Neural progenitor cell (in vitro differentiated cells): ENCODE data around the gene IQSEC1. TPM values are rescaled to one million over a fixed set of nuclear protein-coding genes. Genes with fewer than 3 reads are reported as not detected.

ENCODE experiments used
- DNase-seq: peaks from one replicate; pipeline ENCODE4 v3.0.0-alpha.2; 2016; ENCODE audit warnings: low spot score
- H2AFZ ChIP-seq: fragments of 200-600 bp; sonication (generic); replicated peaks from 2 replicates; pipeline ENCODE4 v1.6.1; 2016; ENCODE audit warnings: antibody characterized with exemption
- H3F3A ChIP-seq: fragments of 200-600 bp; sonication (generic); 2 replicates; pipeline ENCODE4 v1.6.1; 2016; ENCODE audit warnings: antibody characterized with exemption, low read depth
- H3K27ac ChIP-seq: fragments of 200-600 bp; sonication (generic); 2 replicates; pipeline ENCODE4 v1.5.1; 2016; ENCODE audit warnings: mild to moderate bottlenecking
- H3K27me3 ChIP-seq: fragments of 200-600 bp; sonication (generic); 2 replicates; pipeline ENCODE4 v1.6.1; 2016; ENCODE audit warnings: mild to moderate bottlenecking, moderate library complexity
- H3K36me3 ChIP-seq: fragments of 200-600 bp; sonication (generic); 2 replicates; pipeline ENCODE4 v1.5.1; 2016
- H3K4me1 ChIP-seq: fragments of 200-600 bp; sonication (generic); 2 replicates; pipeline ENCODE4 v1.6.1; 2016; ENCODE audit warnings: mixed run types
- H3K4me2 ChIP-seq: fragments of 200-600 bp; sonication (generic); 2 replicates; pipeline ENCODE4 v1.6.1; 2016
- H3K4me3 ChIP-seq: fragments of 200-600 bp; sonication (generic); 2 replicates; pipeline ENCODE4 v1.5.1; 2016
- H3K79me2 ChIP-seq: fragments of 200-600 bp; sonication (generic); 2 replicates; pipeline ENCODE4 v1.6.1; 2016; ENCODE audit warnings: low read depth
- H3K9ac ChIP-seq: fragments of 200-600 bp; sonication (generic); 2 replicates; pipeline ENCODE4 v1.6.1; 2016
- H3K9me3 ChIP-seq: fragments of 200-600 bp; sonication (generic); 2 replicates; pipeline ENCODE4 v1.5.1; 2016; ENCODE audit warnings: low read depth
- H4K20me1 ChIP-seq: fragments of 200-600 bp; sonication (generic); 2 replicates; pipeline ENCODE4 v1.6.1; 2016; ENCODE audit warnings: low read depth
- H3K27ac Mint-ChIP-seq: 3 replicates; pipeline ENCODE4 v1.8.0; 2021; ENCODE audit warnings: mixed read lengths
- H3K27me3 Mint-ChIP-seq: 2 replicates; pipeline ENCODE4 v1.8.0; 2022; ENCODE audit warnings: low read depth, mild to moderate bottlenecking, inconsistent platforms, moderate library complexity, mixed read lengths; ENCODE audit not compliant: insufficient read depth
- H3K36me3 Mint-ChIP-seq: 3 replicates; pipeline ENCODE4 v1.8.0; 2021; ENCODE audit warnings: mixed read lengths
- H3K4me1 Mint-ChIP-seq: 3 replicates; pipeline ENCODE4 v1.8.0; 2021; ENCODE audit warnings: mixed read lengths
- H3K4me3 Mint-ChIP-seq: 3 replicates; pipeline ENCODE4 v1.8.0; 2021; ENCODE audit warnings: mild to moderate bottlenecking, moderate library complexity, mixed read lengths
- H3K9me3 Mint-ChIP-seq: 3 replicates; pipeline ENCODE4 v1.8.0; 2020; ENCODE audit warnings: mixed read lengths
- CTCF ChIP-seq: fragments of 200-600 bp; sonication (generic); IDR thresholded peaks from 2 replicates; pipeline ENCODE4 v1.5.1; 2017; ENCODE audit warnings: antibody characterized with exemption, mild to moderate bottlenecking
- EZH2 ChIP-seq: fragments of 200-600 bp; sonication (generic); IDR thresholded peaks from 2 replicates; pipeline ENCODE4 v1.6.1; 2017; ENCODE audit warnings: antibody characterized with exemption, mild to moderate bottlenecking, moderate library complexity
- EZH2phosphoT487 ChIP-seq: fragments of 200-600 bp; sonication (generic); IDR thresholded peaks from 2 replicates; pipeline ENCODE4 v1.6.1; 2017; ENCODE audit warnings: antibody characterized with exemption
- total RNA-seq: library from RNA; depleted of rRNA; stranded (reverse); fragments of >200 nt; gene quantifications from 2 replicates; pipeline ENCODE4 v1.2.3, GENCODE V29; 2015; ENCODE audit warnings: low replicate concordance

The IQSEC1 gene
- total RNA-seq, 1 donor from 2014 or later: 8.9 TPM

- H3K9ac ChIP-seq: no peak overlapping the region
- H3K4me1 Mint-ChIP-seq: peaks cover 49% of the 10 kb centered on the region
- DNase-seq: peak; percentile 46
These were observed 2.7 kb downstream of the IQSEC1 start for GRCh38 chr3:13070391-13071070.

GRCh38 chr3:13069495-13069894 lies 3.7 kb downstream of the IQSEC1 start:
- Mint-ChIP-seq H3K36me3 (no peaks in the 10 kb centered on the region), H3K4me1 (peaks cover 42% of the 10 kb centered on the region), H3K27ac (peak overlapping the region; percentile 37), H3K9me3 (no peaks in the 10 kb centered on the region), H3K4me3 (no peak overlapping the region), H3K27me3 (peaks cover 21% of the 10 kb centered on the region)
- no peak for TF ChIP-seq EZH2phosphoT487
- Histone ChIP-seq H3F3A (peaks cover 9% of the 10 kb centered on the region), H3K79me2 (no peaks in the 10 kb centered on the region), H3K9me3 (no peaks in the 10 kb centered on the region), H3K4me3 (no peak overlapping the region), H3K36me3 (no peaks in the 10 kb centered on the region), H3K27me3 (peaks cover 29% of the 10 kb centered on the region), H3K4me1 (peaks cover 19% of the 10 kb centered on the region), H3K27ac (no peak overlapping the region), H4K20me1 (no peaks in the 10 kb centered on the region), H2AFZ (no peak overlapping the region), H3K9ac (no peak overlapping the region), H3K4me2 (no peak overlapping the region)
- no peak for DNase-seq

More at GRCh38 chr3:13070391-13071070, 2.7 kb downstream of the IQSEC1 start:
- no peaks in the 10 kb centered on the region for H4K20me1 ChIP-seq
- H3K9me3 Mint-ChIP-seq: no peaks in the 10 kb centered on the region
- H3K79me2 ChIP-seq: no peaks in the 10 kb centered on the region
- peak overlapping the region; percentile 29 for H3K27ac ChIP-seq
- H3K4me3 ChIP-seq: no peak overlapping the region
- H3K4me1 ChIP-seq: peaks cover 19% of the 10 kb centered on the region
- H3K4me3 Mint-ChIP-seq: peak overlapping the region; percentile 38
- H3K36me3 ChIP-seq: no peaks in the 10 kb centered on the region
- H3K27ac Mint-ChIP-seq: no peak overlapping the region
- H3K9me3 ChIP-seq: no peaks in the 10 kb centered on the region
- no peak overlapping the region for H2AFZ ChIP-seq
- no peaks in the 10 kb centered on the region for H3K36me3 Mint-ChIP-seq
- H3K27me3 ChIP-seq: peaks cover 40% of the 10 kb centered on the region
- no peak overlapping the region for H3K4me2 ChIP-seq
- no peak for TF ChIP-seq EZH2
- no peak for TF ChIP-seq EZH2phosphoT487
- no peak for TF ChIP-seq CTCF
- peaks cover 28% of the 10 kb centered on the region for H3K27me3 Mint-ChIP-seq
- peaks cover 9% of the 10 kb centered on the region for H3F3A ChIP-seq

- Mint-ChIP-seq H3K9me3 (no peaks in the 10 kb centered on the region), H3K36me3 (no peaks in the 10 kb centered on the region), H3K27me3 (peaks cover 16% of the 10 kb centered on the region), H3K27ac (peak overlapping the region; percentile 87), H3K4me1 (peaks cover 36% of the 10 kb centered on the region), H3K4me3 (peak overlapping the region; percentile 66)
- Histone ChIP-seq H3K9ac (no peak overlapping the region), H2AFZ (no peak overlapping the region), H3K4me2 (no peak overlapping the region), H3F3A (peaks cover 9% of the 10 kb centered on the region), H3K27ac (no peak overlapping the region), H3K4me1 (peaks cover 19% of the 10 kb centered on the region), H4K20me1 (no peaks in the 10 kb centered on the region), H3K27me3 (peaks cover 19% of the 10 kb centered on the region), H3K9me3 (no peaks in the 10 kb centered on the region), H3K4me3 (no peak overlapping the region), H3K36me3 (no peaks in the 10 kb centered on the region), H3K79me2 (no peaks in the 10 kb centered on the region)
- TF ChIP-seq EZH2phosphoT487 (no peak), EZH2 (no peak), CTCF (no peak)
- no peak for DNase-seq
These were observed 4.8 kb downstream of the IQSEC1 start for GRCh38 chr3:13068269-13069010.

- TF ChIP-seq CTCF (no peak), EZH2 (no peak), EZH2phosphoT487 (no peak)
- Histone ChIP-seq H3K79me2 (no peaks in the 10 kb centered on the region), H3K27ac (no peak overlapping the region), H3K9me3 (no peaks in the 10 kb centered on the region), H3K4me1 (peaks cover 15% of the 10 kb centered on the region), H3K4me2 (no peak overlapping the region), H2AFZ (no peak overlapping the region), H3K9ac (no peak overlapping the region), H4K20me1 (no peaks in the 10 kb centered on the region), H3F3A (peaks cover 6% of the 10 kb centered on the region), H3K27me3 (peaks cover 12% of the 10 kb centered on the region), H3K4me3 (no peak overlapping the region), H3K36me3 (no peaks in the 10 kb centered on the region)
- H3K36me3 Mint-ChIP-seq: no peaks in the 10 kb centered on the region
- H3K9me3 Mint-ChIP-seq: no peaks in the 10 kb centered on the region
- peaks cover 16% of the 10 kb centered on the region for H3K27me3 Mint-ChIP-seq
- H3K4me3 Mint-ChIP-seq: no peak overlapping the region
- no peak for DNase-seq
- peaks cover 37% of the 10 kb centered on the region for H3K4me1 Mint-ChIP-seq
- no peak overlapping the region for H3K27ac Mint-ChIP-seq
These were observed 5.5 kb downstream of the IQSEC1 start for GRCh38 chr3:13067778-13068177.
